GM19023 (cell line): ENCODE data around the gene ABCB6.

Experiments
- ATAC-seq: cut with Tn5 transposase; IDR thresholded peaks from one replicate; pipeline ENCODE4 v1.9.1; 2021; ENCODE audit warnings: mild to moderate bottlenecking, moderate library complexity; ENCODE audit not compliant: unreplicated experiment

The ABCB6 gene

GRCh38 chr2:219171231-219171651 is 47.5 kb downstream of the ABCB6 start:
- ATAC-seq, result no peak

GRCh38 chr2:219169930-219170654 is 48.7 kb downstream of the ABCB6 start, which contains the start of gene SLC23A3:
Gene SLC23A3, minus strand, starts transcription at chr2:219170029. Its CDS starts 45 bp downstream, at chr2:219169984.
- no peak for ATAC-seq

GRCh38 chr2:219168932-219169331 is 49.8 kb downstream of the ABCB6 start:
- ATAC-seq, result no peak

- no peak for ATAC-seq
Measured at GRCh38 chr2:219168526-219168925, 50.2 kb downstream of the ABCB6 start.

GRCh38 chr2:219167997-219168396 is 50.8 kb downstream of the ABCB6 start:
- no peak for ATAC-seq

- ATAC-seq, result no peak
Measured at GRCh38 chr2:219165058-219165911, 53.5 kb downstream of the ABCB6 start.

GRCh38 chr2:219163156-219163555 is 55.6 kb downstream of the ABCB6 start:
- no peak for ATAC-seq

GRCh38 chr2:219161097-219161496 is 57.7 kb downstream of the ABCB6 start:
- no peak for ATAC-seq

- ATAC-seq, result peak; percentile 88
Measured at GRCh38 chr2:219160186-219161017, 58.4 kb downstream of the ABCB6 start, which contains the start of gene NHEJ1. Gene NHEJ1, minus strand, starts transcription at chr2:219160815. Its CDS starts 2,453 bp downstream, at chr2:219158362.
